GM19463 (cell line): ENCODE measurements around the gene TIAM2.
A peak's percentile ranks its signal among the peaks of the same experiment; 100 is the strongest.
"Not testable (repeated sequence)": the region's sequence is repeated elsewhere in the genome, so short reads cannot be mapped to it uniquely, and the experiment has no call there.

Experiments
- ATAC-seq: cut with Tn5 transposase; IDR thresholded peaks from one replicate; pipeline ENCODE4 v1.9.1; 2021; ENCODE audit warnings: mild to moderate bottlenecking, moderate library complexity; ENCODE audit not compliant: unreplicated experiment

Gene TIAM2

DNA sequence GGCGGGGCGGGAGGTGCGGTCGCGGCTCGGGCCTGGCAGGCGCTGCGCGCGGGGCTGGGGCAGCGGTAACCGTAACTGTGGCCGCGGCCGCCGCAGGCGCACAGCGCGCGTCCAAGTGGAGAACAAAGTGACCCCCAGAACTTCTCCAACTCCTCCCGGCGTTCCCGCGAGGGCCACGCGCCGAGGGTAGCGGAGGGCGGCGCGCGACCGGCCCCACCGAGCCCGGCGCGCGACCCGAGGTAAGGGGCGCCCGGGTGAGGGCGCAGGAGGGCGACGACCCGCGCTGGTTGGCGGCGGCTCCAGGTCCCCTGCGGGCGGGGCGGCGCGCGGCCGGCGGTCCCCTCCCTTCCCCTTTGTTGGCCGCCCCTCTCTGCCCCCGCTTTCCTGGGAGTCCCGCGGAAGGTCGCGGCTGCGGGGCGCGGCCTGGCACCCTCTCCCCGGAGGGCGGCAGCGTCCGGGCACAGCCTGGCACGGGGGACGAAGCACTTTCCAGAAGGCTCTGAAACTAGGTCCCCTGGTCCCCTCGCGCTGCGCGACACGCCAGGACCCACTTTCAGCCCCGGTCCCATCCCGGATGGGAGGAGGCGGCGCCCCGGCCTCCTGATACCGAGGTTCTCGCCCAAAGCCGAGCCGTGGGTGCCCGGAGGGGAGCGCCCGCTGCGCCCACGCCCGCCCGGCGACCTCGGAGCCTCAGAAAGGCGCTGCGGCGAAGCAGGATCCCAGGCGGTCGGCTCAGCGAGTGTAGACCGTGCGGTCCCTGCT, at the start of gene TIAM2:
Gene TIAM2 (plus strand): TSS at position 62 of the 762 bp plus-strand sequence. CDS start 133,909 bp downstream, outside the sequence.
- ATAC-seq, result peak; percentile 60

- no peak for ATAC-seq
Measured at GRCh38 chr6:154950979-154951344, 44.2 kb upstream of the TIAM2 start.

GRCh38 chr6:154951345-154952200, 43.5 kb upstream of the TIAM2 start:
- peak; percentile 77 for ATAC-seq

DNA sequence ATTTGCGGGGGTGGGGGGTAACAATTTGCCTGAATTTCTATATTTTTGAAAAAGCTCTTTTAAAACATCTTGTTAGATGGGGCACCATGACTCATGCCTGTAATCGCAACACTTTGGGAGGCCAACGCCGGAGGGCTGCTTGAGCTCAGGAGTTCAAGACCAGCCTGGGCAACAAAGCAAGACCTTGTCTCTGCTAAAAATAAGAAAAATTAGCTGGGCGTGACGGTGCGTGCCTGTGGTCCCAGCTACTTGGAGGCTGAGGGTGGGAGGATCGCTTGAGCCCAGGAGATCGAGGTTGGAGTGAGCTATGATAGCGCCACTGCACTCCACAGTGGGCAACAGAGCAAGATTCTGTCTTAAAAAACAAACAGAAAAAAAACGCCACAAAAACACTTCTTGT, 41.5 kb upstream of the TIAM2 start:
- no peak for ATAC-seq

DNA sequence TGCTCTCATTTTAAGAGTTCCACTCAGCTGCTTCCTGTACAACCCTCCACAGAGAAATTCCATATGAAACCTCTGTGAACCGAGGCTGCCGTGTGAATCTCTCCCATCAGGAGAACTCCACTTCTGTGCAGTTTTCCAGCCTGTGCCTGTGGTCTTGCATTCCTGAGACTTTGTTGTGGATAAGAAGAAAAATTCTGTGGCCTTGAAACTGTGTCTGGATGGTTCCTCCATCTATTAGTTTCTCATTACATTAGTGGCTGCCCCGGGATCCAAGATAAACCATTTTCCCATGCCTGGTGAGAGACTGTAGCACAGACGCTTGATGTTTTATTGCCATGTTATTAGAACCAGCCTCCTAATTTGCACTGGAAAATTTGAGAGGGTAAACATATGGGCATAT, 40.8 kb upstream of the TIAM2 start:
- ATAC-seq, result no peak

DNA sequence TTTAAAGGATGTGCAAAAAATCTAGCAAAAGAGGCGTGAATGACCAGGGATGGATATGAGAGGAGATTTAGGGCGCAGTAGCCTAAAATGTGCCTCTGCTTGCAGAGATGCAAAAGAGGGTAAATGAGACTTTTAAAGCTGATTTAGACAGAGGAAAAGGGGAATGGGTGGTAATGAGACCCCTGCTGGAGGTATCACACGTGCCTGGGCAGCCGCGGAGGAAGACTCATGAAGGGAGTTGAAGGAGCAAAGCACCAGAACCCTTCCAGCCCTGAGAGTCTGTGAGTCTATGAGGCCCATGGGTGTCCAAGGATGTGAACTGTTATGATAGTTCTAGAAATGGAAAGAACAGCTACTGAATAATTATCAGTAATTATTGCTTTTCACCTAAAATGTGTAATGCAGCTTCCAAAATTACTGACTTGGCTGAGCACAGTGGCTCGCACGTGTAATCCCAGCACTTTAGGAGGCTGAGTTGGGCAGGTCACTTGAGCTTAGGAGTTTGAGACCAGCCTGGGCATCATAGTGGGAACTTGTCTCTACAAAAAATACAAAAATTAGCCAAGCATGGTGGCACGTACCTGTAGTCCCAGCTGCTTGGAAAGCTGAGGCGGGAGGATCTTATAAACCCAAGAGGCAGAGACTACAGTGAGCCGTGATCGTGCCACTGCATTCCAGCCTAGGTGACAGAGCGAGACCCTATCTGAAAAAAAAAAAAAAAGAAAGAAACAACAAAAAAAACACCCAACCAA, 38.2 kb upstream of the TIAM2 start:
- ATAC-seq, result no peak

GRCh38 chr6:154958469-154958868, 36.6 kb upstream of the TIAM2 start:
- no peak for ATAC-seq

DNA sequence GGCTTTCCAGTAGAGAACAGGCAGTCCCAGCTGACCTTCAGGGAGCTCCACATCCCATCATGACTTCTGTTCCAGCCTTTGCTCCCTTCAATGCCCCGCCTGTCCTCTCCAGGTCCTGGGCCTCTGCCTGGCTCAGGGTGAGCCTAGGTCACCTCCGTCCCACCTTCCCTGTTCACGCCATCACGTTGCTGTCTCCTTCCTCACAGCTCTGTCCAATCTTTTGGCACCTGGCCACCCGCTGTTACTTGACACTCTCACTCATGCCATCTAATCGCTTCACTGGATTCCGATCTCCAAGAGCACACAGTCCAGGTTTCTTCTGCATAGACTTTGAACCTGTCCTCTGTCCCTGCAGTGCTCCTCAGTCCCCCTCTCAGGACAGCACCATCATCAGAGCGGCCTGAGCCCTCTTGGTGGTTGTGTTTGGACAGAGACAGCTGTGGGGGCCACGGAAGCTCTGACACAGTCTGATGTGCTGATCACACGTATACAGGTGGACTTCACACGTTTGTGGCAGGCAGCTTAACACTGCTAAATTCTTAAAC, 34.7 kb upstream of the TIAM2 start:
- ATAC-seq, result no peak

DNA sequence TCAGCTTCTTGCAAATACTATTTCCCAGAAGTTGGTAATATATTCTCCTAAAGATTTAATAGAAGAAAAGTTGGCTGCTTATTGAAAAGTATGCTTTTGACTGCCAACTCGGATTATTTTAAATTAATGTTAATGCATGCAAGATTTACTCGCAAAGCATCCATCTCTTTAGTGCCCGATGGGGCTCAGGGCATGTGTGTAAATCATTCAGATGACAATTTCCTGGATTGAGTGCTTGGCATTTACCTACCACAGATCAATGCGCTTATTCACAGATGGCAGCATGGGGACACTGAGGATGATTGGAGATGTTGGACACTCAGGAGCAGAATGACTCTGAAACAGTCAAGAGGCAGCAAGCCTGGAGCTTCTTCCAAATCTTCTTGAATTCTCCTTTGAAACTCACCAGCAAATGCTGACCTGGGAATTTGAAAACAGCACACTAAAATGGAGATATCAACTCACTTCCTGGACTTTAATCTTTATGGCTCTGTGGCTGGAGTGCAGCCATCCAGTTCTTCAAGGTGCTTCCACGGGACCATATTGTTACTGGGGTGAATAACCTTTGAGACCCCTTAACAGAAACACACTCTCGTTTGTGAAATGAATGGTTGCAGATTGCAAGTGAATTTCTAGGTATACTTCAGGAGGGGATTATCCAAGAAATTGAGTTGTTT, 34.1 kb upstream of the TIAM2 start:
- no peak for ATAC-seq

DNA sequence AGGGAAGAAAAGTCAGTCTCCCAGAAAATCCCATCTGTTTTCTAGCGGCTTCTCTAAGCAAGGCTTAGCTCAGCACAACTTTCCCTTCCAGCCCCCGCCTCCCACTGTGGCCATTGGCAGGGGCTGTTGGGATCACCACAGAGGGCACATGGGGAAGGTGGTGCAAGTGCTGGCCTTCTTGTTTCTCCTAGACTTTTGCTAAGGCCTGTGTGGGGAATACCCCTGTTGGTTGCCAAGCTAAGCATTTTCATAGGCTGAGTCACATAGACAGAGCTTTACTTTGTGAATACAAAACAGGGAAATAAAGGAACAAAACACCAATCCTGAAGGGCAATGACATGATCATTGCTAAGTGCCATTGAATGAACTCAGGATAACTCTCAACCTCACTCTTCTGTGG, 32.4 kb upstream of the TIAM2 start:
- ATAC-seq, result no peak

DNA sequence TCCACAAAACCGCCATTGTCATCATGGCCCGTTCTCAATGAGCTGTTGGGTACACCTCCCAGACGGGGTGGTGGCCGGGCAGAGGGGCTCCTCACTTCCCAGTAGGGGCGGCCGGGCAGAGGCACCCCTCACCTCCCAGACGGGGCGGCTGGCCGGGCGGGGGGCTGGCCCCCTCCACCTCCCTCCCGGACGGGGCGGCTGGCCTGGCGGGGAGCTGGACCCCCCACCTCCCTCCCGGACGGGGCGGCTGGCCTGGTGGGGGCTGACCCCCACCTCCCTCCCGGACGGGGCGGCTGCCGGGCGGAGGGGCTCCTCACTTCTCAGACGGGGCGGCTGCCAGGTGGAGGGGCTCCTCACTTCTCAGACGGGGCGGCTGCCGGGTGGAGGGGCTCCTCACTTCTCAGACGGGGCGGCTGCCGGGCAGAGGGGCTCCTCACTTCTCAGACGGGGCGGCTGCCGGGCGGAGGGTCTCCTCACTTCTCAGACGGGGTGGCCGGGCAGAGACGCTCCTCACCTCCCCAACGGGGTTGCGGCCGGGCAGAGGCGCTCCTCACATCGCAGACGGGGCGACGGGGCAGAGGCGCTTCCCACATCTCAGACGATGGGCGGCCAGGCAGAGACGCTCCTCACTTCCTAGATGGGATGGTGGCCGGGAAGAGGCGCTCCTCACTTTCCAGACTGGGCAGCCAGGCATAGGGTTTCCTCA, 28.9 kb upstream of the TIAM2 start:
- not testable (repeated sequence) for ATAC-seq

GRCh38 chr6:154969796-154970195, 25.3 kb upstream of the TIAM2 start:
- no peak for ATAC-seq

DNA sequence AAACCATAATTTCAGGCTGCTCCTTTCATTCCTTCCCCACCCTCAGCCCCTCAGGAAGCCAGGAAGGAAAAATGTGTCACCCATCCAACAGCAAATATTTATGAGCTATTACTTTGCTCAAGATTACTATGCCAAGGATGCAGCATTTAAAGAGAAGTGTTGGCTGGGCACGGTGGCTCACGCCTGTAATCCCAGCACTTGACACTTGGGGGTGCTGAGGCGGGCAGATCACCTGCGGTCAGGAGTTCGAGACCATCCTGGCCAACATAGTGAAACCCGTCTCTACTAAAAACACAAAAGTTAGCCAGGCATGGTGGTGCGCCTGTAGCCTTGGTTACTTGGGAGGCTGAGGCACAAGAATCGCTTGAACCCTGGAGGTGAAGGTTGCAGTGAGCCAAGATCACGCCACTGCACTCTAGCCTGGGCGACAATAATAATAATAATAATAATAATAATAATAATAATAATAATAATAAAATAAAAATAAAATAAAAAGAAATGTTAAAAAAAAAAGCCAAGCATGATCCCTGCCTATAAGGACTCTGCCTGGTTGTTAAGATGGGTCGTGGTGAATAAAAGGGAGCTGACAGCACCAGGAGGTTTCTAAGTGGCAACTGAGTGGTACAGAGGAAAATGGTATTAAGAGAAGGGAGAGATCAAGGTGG, 20.5 kb upstream of the TIAM2 start:
- no peak for ATAC-seq

DNA sequence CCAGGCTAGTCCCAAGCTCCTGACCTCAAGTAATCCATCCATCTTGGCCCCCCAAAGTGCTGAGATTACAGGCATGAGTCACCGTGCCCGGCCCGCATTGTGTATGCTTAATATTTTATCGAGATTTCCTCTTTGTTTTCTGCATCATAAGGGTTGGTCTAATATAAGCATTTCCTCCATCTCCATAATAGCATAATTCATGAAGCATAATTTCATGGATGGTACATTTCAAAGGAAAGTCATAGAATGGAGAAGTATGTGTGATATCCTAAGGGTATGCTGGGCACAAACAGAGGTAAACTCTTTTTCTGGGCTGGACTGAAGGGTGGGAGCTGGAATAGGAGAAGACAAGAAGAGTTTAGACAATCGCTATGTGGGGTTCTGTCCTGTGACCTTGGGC, 17.5 kb upstream of the TIAM2 start:
- no peak for ATAC-seq

DNA sequence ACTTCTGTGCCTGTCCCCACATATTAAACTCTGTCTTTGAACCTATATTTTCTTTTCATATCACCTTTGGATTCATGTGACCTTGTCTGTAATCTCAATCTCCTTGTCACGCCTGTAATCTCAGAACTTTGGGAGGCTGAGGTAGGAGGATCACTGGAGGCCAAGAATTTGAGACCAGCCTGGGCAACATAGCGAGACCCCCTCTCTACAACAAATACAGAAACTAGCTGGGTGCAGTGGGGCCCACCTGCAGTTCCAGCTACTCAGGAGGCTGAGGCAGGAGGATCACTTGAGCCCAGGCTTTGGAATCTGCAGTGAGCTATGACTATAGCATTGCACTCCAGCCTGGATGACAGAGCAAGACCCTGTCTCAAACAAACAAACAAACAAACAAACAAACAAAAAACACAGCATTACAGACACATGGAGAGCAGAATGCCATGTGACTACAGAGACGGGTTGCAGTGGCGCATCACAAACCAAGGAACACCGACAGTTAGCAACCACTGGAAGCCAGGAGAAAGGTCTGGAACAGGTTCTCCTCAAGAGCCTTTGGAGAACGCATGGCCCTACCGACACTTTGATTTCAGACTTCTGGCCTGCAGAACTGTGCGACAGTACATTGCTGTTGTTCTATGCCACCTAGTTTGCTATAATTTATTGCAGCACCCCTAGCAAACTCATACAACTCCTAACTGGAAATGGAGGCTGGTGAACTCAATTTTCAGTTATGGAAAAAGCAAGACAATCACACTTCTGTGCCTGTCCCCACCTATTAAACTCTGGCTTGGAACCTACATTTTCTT, 14.6 kb upstream of the TIAM2 start:
- no peak for ATAC-seq

DNA sequence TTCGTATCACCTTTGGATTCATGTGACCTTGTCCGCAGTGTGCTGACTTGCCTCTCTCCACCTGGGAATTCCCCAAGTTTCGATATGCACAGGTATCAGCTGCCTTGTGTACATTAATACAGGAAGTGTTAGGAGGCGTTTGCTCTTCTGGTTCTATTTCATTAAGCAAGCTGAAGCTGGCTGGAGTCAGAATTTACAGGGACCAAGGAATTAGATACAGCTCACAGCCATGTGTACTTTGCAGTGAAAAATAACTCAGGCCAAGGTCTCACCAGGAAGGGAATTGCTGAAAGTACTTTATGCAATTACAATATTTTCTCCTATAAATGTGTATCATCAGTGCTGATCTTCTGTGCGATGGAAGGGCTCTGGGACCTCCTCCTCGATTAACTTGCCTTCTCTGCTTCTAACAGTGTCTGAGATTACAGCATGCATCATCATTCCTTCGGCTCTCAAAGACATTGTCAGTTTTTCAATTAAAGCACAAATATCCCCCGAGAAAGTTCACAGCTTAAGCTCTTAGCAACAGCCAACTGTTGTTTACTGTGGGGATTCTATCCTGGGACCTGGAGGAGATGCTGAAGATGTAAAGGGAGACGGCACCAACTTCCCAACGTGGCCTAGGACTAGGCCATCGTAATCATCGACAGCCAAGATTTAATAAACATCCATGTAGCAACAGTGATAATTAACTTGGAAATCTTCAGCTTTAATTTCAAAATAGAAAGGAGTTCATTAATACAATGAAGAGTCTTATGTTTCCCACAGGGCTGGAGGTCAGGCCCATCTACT, 13.8 kb upstream of the TIAM2 start:
- peak; percentile 93 for ATAC-seq

- ATAC-seq, result no peak
Measured at GRCh38 chr6:154984146-154984545, 11.0 kb upstream of the TIAM2 start.

GRCh38 chr6:154986787-154987235, 8.3 kb upstream of the TIAM2 start:
- no peak for ATAC-seq
